Progenitor cell of endocrine pancreas (in vitro differentiated cells): Measurements from ENCODE around the gene CDH26. TPM values are rescaled to one million over a fixed set of nuclear protein-coding genes. Genes with fewer than 3 reads are reported as not detected.

Experiments
- DNase-seq: peaks from one replicate; pipeline ENCODE4 v3.0.0; 2021; ENCODE audit warnings: low spot score; ENCODE audit not compliant: unreplicated experiment
- H3K27ac Mint-ChIP-seq: 2 replicates; pipeline ENCODE4 v1.8.0; 2021; ENCODE audit warnings: mild to moderate bottlenecking, moderate library complexity, mixed read lengths
- H3K27me3 Mint-ChIP-seq: 2 replicates; pipeline ENCODE4 v1.8.0; 2021; ENCODE audit warnings: mixed read lengths
- H3K36me3 Mint-ChIP-seq: 2 replicates; pipeline ENCODE4 v1.8.0; 2022; ENCODE audit warnings: mixed read lengths; ENCODE audit not compliant: insufficient read depth
- H3K4me1 Mint-ChIP-seq: 2 replicates; pipeline ENCODE4 v1.8.0; 2021; ENCODE audit warnings: low read depth, mixed read lengths
- H3K4me3 Mint-ChIP-seq: 2 replicates; pipeline ENCODE4 v1.8.0; 2021; ENCODE audit warnings: low read depth, mild to moderate bottlenecking, moderate library complexity, mixed read lengths
- H3K9me3 Mint-ChIP-seq: 2 replicates; pipeline ENCODE4 v1.8.0; 2021; ENCODE audit warnings: low read depth, mixed read lengths
- CTCF ChIP-seq: fragments of 200-600 bp; sonication (generic); IDR thresholded peaks from one replicate; pipeline ENCODE4 v1.5.0; 2021; ENCODE audit warnings: antibody characterized with exemption, mild to moderate bottlenecking; ENCODE audit not compliant: unreplicated experiment
- total RNA-seq: library from RNA; stranded (reverse); gene quantifications from 2 replicates; pipeline ENCODE4 v1.2.1, GENCODE V29; 2021

The CDH26 gene
- total RNA-seq, 1 donor from 2014 or later: 17.1 TPM

- no peak for DNase-seq
- no peak overlapping the region for H3K27ac Mint-ChIP-seq
- no peaks in the 10 kb centered on the region for H3K36me3 Mint-ChIP-seq
- peaks cover 10% of the 10 kb centered on the region for H3K4me1 Mint-ChIP-seq
- H3K9me3 Mint-ChIP-seq: no peaks in the 10 kb centered on the region
- H3K4me3 Mint-ChIP-seq: no peak overlapping the region
- TF ChIP-seq CTCF: no peak
- H3K27me3 Mint-ChIP-seq: peaks cover 84% of the 10 kb centered on the region
These were observed 93.7 kb downstream of the CDH26 start for GRCh38 chr20:60051911-60052310.

- Mint-ChIP-seq H3K4me3 (no peak overlapping the region), H3K27ac (no peak overlapping the region), H3K4me1 (peaks cover 10% of the 10 kb centered on the region), H3K36me3 (no peaks in the 10 kb centered on the region), H3K9me3 (no peaks in the 10 kb centered on the region), H3K27me3 (peaks cover 84% of the 10 kb centered on the region)
- no peak for TF ChIP-seq CTCF
- DNase-seq: no peak
These were observed 94.1 kb downstream of the CDH26 start for GRCh38 chr20:60052322-60052721.

- no peak for DNase-seq
- peaks cover 85% of the 10 kb centered on the region for H3K27me3 Mint-ChIP-seq
These were observed 95.0 kb downstream of the CDH26 start for GRCh38 chr20:60053125-60053817.

GRCh38 chr20:60053818-60054190, 95.6 kb downstream of the CDH26 start:
- peaks cover 81% of the 10 kb centered on the region for H3K27me3 Mint-ChIP-seq
- DNase-seq: no peak
- no peaks in the 10 kb centered on the region for H3K36me3 Mint-ChIP-seq
- TF ChIP-seq CTCF: no peak
- no peak overlapping the region for H3K4me3 Mint-ChIP-seq
- peaks cover 15% of the 10 kb centered on the region for H3K4me1 Mint-ChIP-seq
- H3K9me3 Mint-ChIP-seq: no peaks in the 10 kb centered on the region
- H3K27ac Mint-ChIP-seq: peak overlapping the region; percentile 21

More at GRCh38 chr20:60053125-60053817, 95.0 kb downstream of the CDH26 start:
- no peak for TF ChIP-seq CTCF
- Mint-ChIP-seq H3K27ac (peak overlapping the region; percentile 21), H3K4me1 (peaks cover 15% of the 10 kb centered on the region), H3K4me3 (no peak overlapping the region), H3K9me3 (no peaks in the 10 kb centered on the region), H3K36me3 (no peaks in the 10 kb centered on the region)

- DNase-seq: no peak
- no peak for TF ChIP-seq CTCF
- H3K4me1 Mint-ChIP-seq: peaks cover 15% of the 10 kb centered on the region
- no peak overlapping the region for H3K4me3 Mint-ChIP-seq
- no peaks in the 10 kb centered on the region for H3K9me3 Mint-ChIP-seq
- no peaks in the 10 kb centered on the region for H3K36me3 Mint-ChIP-seq
- no peak overlapping the region for H3K27ac Mint-ChIP-seq
- H3K27me3 Mint-ChIP-seq: peaks cover 71% of the 10 kb centered on the region
These were observed 96.8 kb downstream of the CDH26 start for GRCh38 chr20:60054716-60055634.
